NAMALWA (cell line): ENCODE data around the gene CFAP92.

Experiments
- DNase-seq: peaks from one replicate; pipeline ENCODE4 v3.0.0-alpha.2; 2015; ENCODE audit warnings: low spot score

The CFAP92 gene

DNA sequence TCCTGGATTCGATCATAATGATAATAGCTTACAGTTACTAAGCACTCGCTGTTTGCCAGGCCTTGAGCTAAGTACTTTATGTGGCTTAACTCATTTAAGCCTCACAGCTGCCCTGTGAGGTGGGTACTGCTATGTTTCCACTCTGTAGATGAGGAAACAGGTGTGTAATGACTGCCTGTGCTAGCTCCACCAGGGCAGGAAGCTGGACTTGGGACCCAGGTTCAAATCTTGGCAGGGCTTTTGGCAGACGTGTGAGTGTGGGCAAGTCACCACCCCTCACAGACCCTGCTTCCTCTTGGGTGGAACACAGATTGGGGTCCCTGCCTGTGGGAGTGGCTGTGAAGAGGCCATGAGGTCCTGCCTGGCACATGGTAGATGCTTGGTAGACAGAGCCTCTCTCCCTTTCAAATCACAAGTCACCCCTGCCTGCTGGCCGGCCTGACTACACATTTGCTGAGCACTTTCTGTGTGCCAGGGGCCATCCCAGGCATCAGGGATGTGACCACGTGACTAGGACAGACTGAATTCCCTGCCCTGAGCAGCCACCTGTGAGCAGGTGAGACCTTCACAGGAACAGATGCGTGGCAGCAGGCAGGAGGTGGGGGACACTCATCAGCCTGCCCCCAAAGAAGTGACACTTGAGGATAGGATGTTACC lies 10.9 kb upstream of the CFAP92 start:
- DNase-seq, result no peak

DNA sequence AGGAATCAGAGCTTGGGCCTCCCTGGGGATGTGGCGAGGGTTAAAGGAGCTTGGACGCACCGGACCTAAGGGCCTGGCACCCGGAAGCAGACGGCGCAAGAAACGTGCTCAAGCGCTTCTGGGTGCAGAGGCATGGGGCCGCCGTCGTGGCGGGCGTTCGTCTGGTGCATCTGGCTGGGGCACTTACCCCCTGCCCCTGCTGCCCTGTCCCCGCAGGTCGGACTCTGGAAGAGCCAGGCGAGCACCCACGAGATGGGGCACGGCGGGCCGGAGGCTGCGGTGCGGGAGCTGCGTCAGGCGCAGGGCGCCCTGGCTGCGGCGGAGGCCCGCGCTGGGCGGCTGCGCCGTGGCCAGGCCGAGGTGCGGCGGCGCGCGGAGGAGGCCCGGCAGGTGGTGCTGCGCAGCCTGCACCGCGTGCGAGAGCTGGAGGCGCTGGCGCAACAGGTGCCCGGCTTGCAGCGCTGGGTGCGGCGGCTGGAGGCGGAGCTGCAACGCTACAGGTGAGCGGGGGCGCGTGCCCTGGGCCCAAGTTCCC lies 9.8 kb upstream of the CFAP92 start:
- DNase-seq, result no peak

DNA sequence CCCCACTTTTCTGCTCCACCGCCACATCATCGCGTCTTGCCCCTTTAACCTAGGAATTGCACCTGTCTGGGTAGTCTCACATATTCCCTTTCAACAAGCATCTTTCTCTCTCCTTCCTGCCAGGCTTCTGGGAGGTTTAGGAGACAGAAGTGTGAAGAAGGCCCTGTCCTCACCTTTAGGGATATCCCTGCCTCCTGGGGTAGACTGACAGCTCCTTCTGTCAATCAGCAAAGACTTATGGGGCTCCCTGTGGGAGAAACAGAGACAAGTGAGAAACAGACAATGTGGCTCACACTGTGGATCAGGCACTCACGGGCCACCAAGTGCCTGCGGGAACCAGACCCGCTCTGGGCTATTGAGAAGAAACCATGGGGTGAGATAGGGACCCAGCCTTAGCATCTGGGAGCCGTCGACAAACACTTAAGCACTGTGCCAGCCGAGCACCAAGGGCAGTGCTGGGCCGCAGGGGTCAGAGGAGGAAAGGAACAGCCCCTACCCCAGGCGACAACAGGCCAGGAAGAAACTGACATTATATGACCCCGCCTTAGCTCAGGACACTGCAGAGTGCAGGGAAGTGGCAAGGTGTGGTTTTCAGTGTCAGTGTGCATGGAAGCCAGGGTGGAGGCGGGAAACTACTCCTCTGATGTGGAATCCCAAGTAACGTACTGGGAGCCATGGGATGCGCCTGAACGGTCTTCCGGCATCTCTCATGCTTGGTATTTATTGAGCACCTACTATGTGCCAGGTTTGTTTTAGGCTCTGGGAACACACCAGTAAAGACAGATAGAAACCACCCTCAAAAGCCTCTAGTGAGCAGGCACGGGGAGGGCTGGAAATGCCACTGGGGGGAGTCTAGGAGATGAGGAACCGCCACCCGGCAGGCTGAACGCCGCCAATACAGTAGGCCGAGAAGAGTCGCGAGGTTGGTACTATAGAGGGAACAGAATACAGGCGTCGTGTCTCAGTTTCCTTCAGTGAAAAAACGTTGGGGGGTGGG lies 9.0 kb upstream of the CFAP92 start:
- DNase-seq, result no peak

DNA sequence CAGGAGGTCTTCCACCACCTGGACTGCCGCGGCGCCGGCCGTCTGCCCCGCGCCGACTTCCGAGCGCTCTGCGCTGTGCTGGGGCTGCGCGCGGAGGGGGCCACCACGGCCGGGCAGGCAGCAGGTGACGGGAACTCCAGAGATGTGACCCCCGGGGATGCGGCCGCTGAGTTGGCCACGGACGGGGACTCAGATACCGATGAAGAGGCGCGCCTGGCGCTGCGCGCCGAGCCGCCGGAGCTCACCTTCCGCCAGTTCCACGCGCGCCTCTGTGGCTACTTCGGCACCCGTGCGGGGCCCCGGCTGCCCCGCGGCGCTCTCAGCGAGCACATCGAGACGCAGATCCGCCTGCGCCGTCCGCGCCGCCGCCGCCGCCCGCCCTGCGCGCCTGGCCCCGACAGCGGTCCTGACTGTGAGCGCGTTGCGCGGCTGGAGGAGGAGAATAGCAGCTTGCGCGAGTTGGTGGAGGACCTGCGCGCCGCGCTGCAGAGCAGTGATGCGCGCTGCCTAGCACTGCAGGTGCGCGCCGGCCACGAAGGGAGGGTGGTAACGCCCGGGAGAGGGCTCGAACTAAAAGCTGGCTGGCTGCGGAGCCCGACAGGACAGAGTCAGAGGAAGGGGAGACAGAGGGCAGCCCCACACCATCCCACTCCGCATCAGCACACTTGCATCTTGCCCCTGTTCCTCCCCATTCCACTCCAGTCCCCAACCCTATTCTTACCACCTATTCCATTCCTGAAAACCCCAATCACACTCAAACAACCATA lies 8.1 kb upstream of the CFAP92 start:
- no peak for DNase-seq

DNA sequence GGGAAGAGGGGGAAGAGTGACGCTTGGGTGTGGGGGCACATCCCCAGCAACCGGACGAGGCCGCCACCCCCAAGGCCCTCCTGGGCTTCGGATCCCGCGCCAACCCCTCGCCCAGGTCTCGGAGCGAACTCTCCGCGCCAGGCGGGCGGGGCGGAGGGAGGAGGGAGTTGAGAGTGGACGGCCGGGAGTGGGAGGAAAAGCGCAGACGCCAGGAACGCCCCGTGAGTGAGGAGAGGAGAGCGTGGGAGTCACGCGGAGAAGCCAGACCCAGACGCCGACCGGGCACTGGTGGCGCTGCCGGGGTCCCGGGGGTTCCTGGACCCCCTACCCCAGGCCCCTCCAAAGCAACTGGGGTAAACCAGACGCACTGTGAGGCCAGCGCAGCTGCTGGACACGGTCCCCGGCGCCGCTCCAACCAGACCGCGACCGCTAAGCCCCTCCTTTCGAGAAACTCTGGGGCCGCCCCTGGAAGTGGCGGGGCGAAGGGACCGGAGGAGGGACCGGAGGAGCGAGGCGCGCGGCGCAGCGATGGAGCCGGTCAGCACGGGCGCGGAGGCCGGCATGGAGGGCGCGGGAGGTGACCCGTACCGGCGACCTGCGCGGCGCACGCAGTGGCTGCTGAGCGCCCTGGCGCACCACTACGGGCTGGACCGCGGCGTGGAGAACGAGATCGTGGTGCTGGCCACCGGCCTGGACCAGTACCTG lies 7.4 kb upstream of the CFAP92 start, which contains the start of gene EFCC1:
Gene EFCC1 (plus strand): TSS at position 204 of the 705 bp plus-strand sequence. CDS start 325 bp downstream, at position 529.
- no peak for DNase-seq

DNA sequence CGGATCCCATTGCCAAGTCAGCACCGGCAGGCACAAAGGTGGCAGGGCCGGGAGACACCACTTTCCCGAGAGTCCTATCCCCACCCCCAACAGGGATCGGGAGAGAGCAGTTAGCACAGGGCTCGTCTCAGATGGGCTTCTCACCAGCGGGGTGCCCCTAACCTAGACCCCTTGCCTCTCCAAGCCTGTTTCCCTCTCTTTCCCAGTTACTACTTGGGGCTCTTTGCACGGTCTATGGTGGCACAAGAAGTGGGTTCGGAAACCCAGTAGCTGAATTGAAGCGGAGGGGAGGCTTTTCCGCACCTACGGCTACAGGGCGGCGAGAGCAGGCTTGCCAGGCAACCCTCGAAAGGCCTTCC lies 6.8 kb upstream of the CFAP92 start:
- DNase-seq, result no peak

DNA sequence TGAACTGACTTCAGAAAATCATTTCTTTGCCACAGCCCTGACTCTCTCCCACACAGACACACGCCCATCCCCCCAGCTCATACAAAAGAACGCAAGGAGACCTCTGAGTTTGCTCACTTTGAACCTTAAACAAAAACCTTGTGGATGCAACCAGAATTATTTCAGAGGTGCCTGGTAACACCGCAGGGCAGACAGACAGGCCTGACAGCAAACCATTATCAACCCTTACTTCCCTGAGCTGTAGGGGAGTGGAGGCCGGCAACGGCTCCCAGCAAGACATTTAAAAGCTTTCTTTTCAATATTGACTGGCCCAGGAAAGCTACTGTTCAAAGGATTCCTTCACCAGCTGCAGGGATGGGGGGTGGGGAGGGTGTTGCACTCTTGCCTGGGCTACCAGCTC lies 5.2 kb upstream of the CFAP92 start:
- no peak for DNase-seq

DNA sequence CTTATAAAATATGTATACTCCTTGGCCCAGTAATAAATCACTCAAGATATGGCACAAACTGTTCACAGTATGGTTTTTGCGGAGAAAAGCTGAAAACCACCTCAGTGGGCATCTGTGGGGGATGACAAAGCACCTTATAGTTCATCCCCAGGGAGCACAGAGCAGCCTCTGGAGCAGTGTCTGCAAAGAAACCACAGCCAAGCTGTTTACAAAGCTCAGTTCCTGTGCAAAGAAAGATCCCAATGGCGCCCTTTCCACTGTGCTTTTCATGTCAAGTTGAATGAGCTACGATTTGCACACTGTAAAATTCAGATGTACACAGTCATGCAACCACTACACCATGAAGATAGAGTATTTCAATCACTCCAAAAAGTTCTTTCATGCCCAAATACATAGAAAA lies 4.7 kb upstream of the CFAP92 start:
- no peak for DNase-seq

DNA sequence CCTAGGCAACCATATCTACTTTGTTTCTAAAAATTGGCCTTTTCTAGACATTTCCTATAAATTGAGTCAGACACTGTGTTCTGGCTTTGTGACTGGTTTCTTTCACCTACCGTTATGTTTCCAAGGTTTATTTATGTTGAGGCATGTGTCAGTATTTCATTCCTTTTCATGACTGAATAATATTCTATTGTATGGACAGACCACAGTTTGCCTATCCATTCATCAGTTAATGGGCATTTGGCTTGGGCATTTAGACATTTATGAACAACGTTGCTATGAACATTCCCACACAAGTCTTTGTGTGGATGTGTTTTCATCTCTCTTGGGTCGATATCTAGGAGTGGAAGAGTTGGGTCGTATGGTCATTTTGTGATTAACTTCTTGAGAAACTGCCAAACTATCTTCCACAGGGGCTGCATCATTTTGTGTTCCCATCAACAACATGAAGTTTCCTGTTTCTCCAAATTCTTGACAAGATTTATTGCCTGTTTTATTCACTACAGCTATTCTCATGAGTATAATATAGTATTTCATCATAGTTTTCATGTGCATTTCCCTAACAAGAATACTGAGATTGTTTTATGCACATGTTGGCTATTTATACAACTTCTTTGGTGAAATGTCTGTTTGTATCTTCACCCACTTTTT lies 3.7 kb upstream of the CFAP92 start:
- DNase-seq, result no peak

DNA sequence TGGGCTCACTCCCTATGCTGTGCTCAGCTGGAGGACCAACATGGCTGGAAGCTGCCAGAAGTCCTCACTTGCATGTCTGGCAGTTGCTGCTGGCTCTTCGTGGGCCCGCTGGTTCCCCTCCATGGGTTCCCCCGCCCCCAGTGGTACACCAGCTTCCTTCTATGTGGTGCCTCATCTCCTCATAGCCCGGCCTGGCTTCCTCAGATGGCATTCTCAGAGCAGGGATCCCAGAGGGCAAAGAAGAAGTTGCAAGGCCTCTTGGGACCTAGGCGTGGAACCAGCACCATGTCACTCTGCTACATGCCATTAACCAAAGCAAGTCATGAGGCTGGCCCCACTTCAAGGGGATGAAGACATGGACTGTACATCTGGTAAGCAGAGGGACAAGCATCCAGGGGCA lies 2.9 kb upstream of the CFAP92 start:
- DNase-seq, result no peak

DNA sequence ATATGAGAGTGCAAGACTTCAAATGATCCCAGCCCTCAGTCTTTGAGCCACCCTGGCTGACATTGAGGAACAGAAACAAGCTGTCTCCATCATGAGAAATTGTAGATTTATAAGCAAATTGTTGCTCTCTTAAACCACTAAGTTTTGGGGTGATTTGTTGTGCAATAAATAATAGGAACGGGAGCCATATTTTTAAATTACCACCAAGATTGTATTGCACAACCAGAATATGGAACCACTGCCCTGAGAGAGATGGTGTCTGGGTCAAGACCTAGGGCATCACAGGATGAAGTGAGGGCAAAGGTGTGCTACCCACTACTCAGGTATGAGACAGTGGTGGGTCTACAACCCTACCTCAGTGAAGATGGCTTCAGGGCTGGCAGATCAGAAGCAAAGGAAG lies 2.3 kb upstream of the CFAP92 start:
- DNase-seq, result no peak

DNA sequence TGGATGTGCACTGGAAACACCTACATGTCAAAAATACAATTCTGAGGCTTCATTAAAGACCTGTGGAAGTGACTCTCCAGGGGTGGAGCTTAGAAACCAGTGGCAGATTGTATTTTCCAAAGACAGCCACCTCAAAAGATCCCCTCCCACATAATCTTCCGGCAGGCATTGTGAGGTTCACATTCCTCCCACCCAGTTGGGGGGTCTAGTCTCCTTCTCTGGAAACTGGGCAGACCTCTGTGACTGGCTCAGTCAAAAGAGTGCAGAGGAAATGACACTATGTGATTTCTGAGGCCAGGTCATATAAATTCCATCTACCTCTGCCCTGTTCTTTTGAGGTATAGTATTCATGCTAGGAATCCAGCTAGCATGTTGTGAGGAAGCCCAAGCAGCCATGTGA lies 1.9 kb upstream of the CFAP92 start:
- DNase-seq, result no peak

DNA sequence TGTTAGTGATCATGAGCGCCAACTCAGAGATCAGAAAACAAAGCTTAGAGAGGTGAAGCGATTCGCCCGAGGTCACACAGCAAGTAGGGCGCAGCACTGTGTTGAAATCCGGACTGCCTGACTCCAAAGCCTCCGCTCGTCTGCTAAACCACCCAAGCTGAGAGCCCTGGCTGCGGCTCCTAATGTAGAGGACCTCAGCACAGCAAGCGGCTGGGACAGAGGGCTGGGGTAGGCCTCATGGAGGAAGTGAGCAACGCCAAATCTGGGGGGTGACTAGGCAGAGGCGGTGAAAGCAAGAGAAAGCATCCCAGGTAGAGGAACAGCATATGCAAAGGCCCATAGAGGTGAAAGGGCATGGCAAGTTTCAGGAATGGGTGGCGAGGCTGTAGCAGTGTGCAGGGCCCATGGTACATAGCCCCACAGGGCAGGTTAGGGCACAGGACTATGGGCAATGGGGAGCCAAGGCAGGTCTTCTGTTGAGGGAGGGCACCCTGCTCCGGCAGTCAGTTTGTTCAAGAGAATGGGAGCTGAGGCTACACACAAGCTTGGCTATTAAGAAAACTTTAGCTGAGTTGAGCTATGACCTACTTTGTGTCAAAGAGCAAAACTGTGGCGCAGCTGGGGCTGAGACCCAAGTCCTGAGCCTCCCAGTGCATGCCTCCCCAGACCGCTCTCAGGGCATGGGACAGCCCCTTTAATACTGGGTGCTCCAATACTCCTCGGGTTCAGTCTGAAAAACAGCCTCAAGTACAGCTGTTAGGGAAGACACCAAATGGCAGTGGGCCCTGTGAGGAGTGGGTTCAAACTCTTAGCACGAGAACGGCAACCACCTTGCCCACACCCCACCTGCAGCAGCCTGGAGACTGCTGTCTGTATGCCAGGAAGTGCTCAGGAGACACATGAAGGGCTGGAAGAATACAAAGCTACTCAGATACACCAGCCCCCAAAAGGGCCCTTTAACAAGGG lies 988 bp upstream of the CFAP92 start:
- DNase-seq, result no peak

DNA sequence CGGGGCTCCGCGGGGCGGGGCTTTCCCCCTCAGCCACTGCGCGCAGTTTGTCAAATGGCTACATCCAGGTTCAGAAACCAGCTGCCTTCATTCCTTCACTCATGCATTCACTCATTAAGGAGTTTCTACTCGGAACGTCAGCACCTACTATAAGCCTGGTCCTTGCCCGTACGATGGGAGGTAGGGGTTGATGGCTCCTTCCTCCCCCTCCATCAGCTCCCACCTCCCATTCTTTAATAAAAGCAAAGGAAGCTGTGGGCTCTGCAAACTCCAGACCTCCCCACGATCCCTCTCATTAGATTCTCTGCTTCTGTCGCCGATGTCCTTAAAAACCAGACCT lies 267 bp upstream of the CFAP92 start:
- no peak for DNase-seq

DNA sequence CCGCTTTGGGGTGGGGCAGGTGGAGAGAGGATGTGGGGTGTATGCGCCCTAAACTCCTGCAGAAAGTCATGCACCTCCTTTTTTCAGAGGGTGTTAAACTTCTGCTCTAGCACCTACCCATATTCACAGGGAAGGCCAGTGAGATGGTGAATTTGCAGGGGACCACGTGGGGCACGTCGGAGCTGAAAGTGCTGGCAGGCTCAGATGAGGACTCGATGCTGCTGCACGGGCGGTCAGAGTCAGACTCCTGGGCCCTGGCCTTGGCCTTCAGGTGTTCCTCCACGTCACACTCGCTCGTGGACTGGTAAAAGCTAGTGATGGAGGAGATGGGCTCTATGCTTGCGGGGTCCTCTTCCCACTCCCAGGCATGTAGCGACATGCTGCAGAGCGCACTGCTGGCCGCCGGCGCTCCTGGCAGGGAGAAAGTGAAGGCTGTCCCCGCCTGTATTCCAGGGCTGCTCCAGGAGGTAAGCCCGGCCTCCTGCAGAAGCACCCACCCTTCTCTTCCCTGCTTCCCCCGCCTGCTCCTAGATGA lies 883 bp downstream of the CFAP92 start:
- DNase-seq, result no peak

DNA sequence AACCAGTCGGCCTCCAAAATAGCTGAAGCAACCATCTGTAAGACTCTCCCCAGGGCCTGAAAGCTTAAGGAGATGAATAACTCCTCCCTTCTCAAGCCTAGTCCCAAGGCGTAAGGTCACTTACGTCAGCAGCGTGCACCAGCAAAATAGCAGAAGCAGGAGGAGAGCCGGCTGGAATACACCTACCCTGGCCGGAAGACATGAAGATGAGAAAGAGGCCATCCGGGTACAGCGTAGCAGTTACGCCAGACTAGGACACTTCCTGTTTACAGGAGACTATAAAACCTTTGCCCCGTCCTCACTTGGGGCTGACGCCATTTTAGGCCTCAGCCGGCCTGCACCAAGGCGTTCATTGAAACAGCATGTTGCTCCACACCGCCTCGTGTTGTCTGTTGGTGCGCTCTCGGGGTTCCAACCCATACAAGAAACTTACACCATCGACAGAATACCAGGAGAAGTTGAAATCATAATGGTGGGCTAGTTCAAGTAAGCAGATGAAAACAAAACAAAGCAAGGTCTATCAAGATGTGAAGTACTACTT lies 2.5 kb downstream of the CFAP92 start:
- no peak for DNase-seq

DNA sequence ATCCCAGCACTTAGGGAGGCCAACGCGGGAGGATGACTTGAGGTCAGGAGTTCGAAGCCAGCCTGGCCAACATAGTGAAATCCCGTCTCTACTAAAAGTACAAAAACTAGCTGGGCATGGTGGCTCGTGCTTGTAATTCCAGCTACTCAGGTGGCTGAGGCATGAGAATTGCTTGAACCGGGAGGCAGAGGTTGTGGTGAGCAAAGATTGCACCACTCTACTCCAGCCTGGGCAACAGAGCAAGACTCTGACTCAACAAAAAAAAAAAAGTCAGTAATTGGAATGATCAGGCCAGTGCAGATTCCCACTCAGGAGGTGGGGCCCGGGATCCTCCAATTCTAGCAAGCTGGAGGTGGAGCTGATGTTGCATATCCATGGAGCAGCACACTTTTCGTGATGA lies 5.6 kb downstream of the CFAP92 start:
- no peak for DNase-seq

DNA sequence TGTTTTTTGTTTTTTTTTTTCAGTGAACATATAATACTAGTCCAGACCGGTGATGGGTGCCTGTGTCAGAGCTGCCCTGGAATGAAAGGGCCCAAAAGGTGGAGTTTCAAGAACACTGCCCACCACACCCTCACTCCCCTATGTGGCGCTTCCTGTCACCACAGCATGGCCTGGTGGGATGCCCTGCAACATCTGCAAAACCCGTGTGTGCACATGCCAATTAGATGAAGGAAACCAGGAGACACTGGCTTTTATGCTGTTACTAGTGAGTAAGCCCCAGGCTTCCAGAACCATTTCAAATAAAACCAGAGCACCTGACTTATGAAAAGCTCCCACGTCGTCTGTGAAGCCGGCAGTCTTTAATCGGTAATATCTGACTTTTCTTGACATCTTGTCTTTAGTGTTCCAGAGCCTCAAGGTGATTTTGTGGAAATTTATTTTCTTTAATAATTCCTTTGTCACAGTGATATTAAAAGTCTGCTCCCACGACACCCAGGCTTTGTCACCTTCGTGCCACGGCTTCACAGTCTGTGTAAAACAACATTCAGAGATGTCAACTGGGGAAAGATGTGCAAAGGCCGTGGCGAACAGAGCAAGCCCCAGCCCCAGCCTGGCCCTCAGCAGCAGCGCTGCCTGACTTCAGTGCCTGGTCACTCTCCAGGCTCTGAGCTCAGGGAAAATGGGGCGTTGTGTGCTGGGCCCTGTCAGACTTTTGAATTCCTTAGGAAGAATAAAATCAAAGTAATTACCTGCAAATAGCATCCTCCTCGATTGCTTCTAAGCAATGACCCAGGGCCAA lies 6.4 kb downstream of the CFAP92 start:
- no peak for DNase-seq

DNA sequence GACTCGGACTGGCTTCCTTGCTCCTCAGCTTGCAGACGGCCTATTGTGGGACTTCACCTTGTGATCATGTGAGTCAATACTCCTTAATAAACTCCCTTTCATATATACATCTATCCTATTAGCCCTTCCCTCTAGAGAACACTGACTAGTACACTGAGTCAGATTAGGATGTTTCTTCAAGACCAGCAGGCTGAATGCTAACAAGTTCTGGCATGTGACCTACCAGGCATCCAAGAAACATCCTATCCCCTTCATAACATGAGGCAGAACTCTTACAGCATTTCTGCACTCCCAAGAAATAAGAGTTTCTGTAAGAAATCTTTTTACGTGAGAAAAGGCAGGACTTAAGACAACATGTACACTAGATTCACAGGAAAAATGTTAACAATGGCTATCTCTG lies 9.3 kb downstream of the CFAP92 start:
- DNase-seq, result no peak
